ENCODE measurements around the gene RSL1D1.

The RSL1D1 gene

DNA sequence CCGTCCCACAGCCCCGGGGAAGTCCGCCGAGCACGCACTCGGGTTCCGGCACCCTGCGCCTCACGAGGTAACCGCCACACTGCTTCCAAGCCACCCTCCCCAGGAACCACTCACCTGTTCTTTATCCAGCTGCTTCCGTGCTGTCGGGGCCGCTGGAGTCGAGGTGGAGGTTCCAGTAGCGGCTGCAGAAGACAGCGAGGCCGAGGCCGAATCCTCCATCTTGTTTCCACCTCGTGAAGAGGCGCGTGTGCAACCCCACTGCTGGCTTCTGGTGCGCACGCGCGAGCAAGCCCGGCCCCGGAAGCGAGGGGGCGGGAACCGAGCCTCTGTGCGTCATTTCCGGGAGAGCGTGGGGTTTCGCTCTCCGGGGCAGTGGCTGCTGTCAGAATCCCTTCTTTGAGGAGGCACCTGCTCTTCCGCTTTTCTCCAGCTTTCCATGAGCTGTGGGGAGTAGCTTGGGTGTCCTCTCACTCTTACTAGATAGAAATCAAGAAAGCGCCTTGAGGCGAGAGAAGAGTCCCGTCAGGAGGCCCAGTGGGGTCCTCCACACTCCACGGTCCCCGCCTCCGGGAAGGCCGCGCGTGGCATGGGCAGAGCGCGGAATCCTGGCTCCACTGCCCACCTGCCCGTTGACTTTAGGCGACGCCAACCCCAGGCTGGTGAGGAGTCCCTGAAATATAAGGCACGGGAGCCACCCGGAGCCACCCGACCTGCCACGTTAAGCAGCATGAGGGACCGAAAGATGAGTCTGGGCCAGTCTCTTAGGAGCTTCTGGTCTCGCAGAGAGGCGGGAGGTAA is at the start of gene RSL1D1:
TSS of gene RSL1D1 (minus strand) at position 249 of the 798 bp plus-strand sequence. CDS start at position 219, 30 bp downstream.
- peak; percentile 88 to 94 for DNase-seq

GRCh38 chr16:11901091-11901490 is 49.7 kb upstream of the RSL1D1 start:
- no peak for DNase-seq

DNA sequence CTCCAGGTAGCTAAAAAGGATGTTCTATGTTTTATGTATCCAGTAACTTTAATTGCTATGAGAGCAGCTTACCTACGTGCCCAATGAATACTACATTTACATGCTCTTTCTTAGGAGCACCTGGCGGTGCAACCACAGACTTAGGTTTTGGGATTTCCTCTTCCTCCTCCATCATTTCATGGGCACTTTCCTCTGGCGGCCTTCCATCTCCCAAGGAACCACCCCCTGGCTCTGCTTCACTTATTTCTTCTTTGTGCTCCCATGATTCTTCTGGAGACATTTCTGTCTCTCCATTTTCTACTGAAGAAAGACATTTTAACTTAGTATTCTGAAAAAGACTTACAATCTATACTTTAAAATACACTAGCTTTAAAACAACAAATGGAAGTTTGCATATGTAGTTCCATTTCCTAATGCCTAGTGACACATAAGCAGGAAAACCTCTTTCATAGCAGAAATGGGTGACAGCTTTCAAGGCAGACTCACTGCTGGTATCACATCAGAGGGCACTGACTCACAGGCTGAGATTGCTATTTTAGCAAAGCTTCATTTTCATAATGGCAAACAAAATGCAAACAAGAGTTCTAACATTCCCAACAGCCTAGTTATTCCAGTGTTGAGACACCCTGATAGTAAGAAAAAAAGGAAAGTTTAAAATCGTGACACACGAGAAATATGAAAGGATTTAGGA is 45.3 kb upstream of the RSL1D1 start:
- DNase-seq = no peak

DNA sequence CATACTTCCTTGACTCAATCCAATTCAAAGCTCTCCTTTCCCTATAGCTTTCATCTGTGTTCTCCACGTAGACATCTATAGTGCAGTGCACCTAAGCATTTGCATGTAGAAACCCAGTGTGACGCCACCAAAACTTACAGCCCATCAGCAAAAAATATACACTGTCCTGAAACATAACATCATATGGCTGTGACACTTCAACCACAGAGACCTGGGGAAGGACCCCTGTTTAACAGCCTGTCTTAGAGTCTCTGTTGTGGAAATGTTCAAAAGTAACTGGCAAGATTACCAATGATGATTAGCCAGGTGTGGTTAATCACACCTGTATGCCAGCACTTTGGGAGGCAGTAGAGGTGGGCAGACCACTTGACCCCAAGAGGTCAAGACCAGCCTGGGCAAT is 42.2 kb upstream of the RSL1D1 start:
- DNase-seq = no peak

- DNase-seq = no peak
These were observed 41.4 kb upstream of the RSL1D1 start for GRCh38 chr16:11892761-11893160.

GRCh38 chr16:11890231-11890965 is 39.1 kb upstream of the RSL1D1 start:
- no peak for DNase-seq

- DNase-seq = no peak
These were observed 35.5 kb upstream of the RSL1D1 start for GRCh38 chr16:11886881-11887280.

DNA sequence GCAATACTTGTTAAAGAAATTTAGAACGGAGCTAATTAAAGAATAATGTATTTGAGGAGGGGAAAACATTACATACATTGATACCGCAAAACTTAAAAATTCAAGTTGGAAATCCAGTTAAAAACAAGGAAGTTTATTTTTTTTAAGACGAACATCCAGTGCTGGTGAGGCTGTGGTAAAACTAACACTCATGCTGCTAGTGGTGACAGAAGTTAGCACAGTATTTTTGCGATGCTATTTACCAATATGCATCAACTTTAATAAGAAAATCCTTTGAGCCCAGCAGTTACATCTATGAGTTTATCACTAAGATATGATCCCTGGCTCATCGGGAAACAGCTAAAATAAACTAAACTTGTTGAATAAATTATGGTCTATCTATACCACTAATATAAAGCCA is 32.7 kb upstream of the RSL1D1 start:
- DNase-seq = no peak

DNA sequence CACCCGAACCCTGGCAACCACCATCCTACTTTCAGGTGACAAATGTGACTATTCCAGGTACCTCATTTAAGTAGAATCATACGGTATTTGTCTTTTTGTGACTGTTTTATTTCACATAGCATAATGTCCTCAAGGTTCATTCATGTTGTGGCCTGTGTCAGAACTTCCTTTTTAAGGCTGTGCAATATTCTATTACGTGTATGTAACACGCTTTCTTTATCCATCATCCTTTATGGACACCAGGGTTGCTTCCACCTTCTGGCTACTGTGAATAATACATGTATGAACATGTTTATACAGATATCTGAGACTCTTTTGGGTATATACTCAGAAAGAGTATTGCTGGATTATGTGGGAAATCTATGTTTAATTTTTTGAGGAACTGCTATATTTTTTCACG is 28.7 kb upstream of the RSL1D1 start:
- DNase-seq = no peak

- DNase-seq = no peak
These were observed 26.0 kb upstream of the RSL1D1 start for GRCh38 chr16:11877374-11877773.

- DNase-seq = no peak
These were observed 25.0 kb upstream of the RSL1D1 start for GRCh38 chr16:11876306-11876705.

DNA sequence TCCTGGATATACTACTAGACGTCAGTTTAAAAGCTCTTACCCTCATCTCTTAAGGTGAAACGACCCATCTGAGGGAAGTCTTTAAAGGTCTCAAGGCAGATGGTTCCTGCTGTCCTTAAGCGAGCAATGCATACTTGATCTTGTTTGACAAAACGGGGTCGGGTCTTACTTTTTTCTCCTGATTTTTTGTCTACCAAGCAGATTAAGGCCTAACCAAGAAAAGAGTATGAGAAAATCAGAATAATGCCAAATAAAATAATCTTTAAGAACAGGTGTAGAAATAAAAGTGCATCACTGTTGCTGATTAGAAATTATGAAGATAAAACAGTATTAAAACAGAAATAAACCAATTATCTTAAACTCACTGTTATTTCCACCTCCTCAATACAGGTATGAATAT is 24.4 kb upstream of the RSL1D1 start:
- no peak for DNase-seq

DNA sequence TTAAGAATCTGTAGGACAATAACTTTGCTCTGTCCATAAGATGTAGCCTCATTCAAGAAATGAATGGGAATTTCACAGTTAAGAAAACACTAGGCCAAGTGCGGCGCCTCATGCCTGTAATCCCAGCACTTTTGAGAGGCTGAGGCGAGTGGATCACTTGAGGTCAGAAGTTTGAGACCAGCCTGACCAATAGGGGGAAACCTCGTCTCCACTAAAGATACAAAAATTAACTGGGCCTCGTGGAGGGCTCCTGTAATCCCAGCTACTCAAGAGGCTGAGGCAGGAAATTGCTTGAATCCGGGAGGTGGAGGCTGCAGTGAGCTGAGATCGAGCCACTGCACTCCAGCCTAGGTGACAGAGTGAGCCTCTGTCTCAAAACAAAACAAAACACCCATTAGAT is 19.9 kb upstream of the RSL1D1 start:
- no peak for DNase-seq

DNA sequence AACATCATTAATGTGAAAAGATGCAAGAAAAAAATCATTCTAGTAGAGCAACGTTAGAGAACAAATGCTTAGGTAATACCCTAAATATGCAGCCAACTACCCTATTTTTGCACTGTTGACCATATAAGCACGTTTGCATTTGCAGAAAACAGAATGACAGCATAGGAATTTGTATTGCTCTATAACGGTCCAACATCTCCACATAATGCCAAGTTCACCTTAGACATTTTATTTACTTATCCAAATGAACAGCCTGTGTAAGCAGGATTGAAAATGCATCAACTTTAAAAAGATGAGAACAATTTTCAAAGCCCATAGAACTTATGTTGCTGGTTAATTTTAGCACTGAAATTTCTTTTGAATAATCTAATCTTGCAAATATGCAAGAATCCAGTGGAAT is 19.1 kb upstream of the RSL1D1 start:
- no peak for DNase-seq

DNA sequence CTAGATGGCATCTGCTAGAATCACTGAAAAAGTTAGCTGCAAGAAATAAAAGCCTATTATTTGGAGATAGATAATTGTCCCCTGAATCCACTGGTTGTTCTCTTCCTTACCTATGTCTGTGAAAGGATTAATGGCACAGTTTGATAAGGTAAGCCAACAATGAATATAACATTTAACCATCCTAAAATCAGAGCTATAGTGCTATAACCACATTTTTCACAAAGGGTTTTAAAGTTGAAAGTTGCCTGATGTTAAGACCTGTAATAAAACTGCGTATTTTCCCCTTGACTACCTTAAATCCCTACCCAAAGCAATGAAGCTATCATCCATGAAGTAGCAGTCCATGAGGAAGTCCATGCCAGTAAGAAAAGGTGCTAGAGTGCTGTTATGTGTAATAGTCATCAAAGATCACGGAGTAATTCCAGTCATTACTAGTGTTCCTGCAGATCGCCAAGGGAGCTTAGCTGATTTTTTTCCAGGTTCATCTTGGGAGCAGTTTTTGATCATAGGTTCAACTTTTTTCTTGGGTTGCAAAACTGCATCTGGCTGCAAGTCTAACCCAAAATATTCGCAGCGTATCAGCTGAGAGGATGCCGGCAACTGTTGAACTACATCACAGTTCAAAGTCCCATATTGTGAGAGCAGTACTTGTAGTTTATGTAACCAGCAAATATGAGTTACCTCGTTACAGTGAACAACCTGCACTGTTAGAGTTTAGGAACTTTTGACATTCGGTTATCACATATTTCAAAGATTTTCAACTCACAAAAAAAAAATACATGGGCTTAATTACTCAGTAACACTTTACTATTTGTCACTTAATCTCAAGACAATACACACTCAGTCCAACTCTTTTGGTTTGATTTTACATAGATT is 18.2 kb upstream of the RSL1D1 start:
- no peak for DNase-seq

- DNase-seq = no peak
These were observed 17.2 kb upstream of the RSL1D1 start for GRCh38 chr16:11868412-11868980.

GRCh38 chr16:11862489-11862888 is 11.1 kb upstream of the RSL1D1 start:
- DNase-seq = no peak

GRCh38 chr16:11857161-11857560 is 5.8 kb upstream of the RSL1D1 start:
- DNase-seq = no peak

GRCh38 chr16:11852092-11852809 is 909 bp upstream of the RSL1D1 start:
- DNase-seq = no peak

DNA sequence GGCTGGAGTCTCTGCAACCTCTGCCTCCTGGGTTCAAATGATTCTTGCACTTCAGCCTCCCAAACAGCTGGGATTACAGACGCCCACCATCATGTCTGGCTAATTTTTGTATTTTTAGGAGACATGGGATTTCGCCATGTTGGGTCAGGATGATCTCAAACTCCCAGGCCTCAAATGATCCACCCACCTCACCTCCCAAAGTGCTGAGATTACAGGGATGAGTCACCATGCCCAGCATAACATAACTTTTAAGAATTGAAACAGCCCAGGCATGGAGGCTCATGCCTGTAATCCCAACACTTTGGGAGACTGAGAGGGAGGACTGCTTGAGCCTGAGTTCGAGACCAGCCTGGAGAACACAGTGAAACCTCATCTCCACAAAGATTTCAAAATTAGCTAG is 2.5 kb downstream of the RSL1D1 start:
- DNase-seq = no peak

DNA sequence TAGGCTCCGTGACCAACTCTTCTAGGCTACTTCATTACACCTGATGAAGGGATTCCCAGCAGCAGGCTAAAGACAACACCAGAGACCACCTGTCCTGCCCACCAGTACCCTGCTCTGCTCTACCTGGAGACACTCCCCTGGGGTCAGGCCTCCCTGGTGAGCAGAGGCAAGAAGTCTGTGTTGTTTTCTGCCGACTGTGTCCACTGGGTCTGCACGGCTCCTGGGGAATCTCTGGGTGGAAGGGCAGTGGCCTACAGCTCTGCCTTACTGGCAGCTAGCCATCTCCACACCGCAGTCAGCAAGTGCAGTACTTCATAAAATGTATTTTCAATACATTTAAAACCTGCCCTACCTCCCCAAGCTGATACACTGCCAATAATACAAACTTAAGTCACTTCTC is 6.8 kb downstream of the RSL1D1 start:
- no peak for DNase-seq

- no peak for DNase-seq
These were observed 7.5 kb downstream of the RSL1D1 start for GRCh38 chr16:11843861-11844260.
